HG02571 (cell line): Measurements from ENCODE around the gene ATP9B.
A peak's percentile ranks its signal among the peaks of the same experiment; 100 is the strongest.

Experiments used
- ATAC-seq: cut with Tn5 transposase; IDR thresholded peaks from one replicate; pipeline ENCODE4 v1.9.1; 2021; ENCODE audit warnings: mild to moderate bottlenecking, moderate library complexity; ENCODE audit not compliant: unreplicated experiment

Gene ATP9B

GRCh38 chr18:79392226-79392625, 323.0 kb downstream of the ATP9B start:
- ATAC-seq, result no peak

GRCh38 chr18:79393181-79393634, 324.0 kb downstream of the ATP9B start:
- ATAC-seq, result no peak

- ATAC-seq, result no peak
Observed at GRCh38 chr18:79393635-79394533, 324.7 kb downstream of the ATP9B start.

- no peak for ATAC-seq
Observed at GRCh38 chr18:79394534-79395307, 325.5 kb downstream of the ATP9B start.

- ATAC-seq, result no peak
Observed at GRCh38 chr18:79395308-79395640, 326.1 kb downstream of the ATP9B start.

GRCh38 chr18:79395761-79396404, 326.7 kb downstream of the ATP9B start, which contains the start of gene NFATC1:
Gene NFATC1 (plus strand): TSS chr18:79395930. CDS start chr18:79396225, 295 bp downstream.
- ATAC-seq, result no peak

- ATAC-seq, result peak; percentile 31
Observed at GRCh38 chr18:79396431-79397246, 327.4 kb downstream of the ATP9B start.

GRCh38 chr18:79397247-79397829, 328.1 kb downstream of the ATP9B start:
- ATAC-seq, result no peak

GRCh38 chr18:79397830-79398761, 328.9 kb downstream of the ATP9B start:
- no peak for ATAC-seq

GRCh38 chr18:79399275-79400081, 330.3 kb downstream of the ATP9B start:
- ATAC-seq, result no peak

- no peak for ATAC-seq
Observed at GRCh38 chr18:79400091-79400590, 330.9 kb downstream of the ATP9B start.

- no peak for ATAC-seq
Observed at GRCh38 chr18:79400591-79401381, 331.6 kb downstream of the ATP9B start.

GRCh38 chr18:79401494-79402208, 332.5 kb downstream of the ATP9B start:
- ATAC-seq, result no peak

GRCh38 chr18:79402209-79402576, 333.0 kb downstream of the ATP9B start:
- no peak for ATAC-seq

GRCh38 chr18:79402977-79403722, 334.0 kb downstream of the ATP9B start:
- no peak for ATAC-seq
